ENCODE data around the gene CREB3.

Gene CREB3

GRCh38 chr9:35760651-35761050, 28.2 kb downstream of the CREB3 start:
- no peaks in the 10 kb centered on the region for H3K27me3 ChIP-seq
- intact Hi-C loops (cut with DNase I; ENCODE audit: low total_unique reads) = no loop called here
- no peaks in the 10 kb centered on the region for H3K9me3 ChIP-seq
- peak in 1 of 2 donors; percentile 57 for DNase-seq
- no peak overlapping the region for H3K4me3 ChIP-seq
- peaks cover 4 to 47% (median 28%) of the 10 kb centered on the region in 4 donors for H3K4me1 ChIP-seq
- peak overlapping the region in 1 of 2 donors; percentile 7 for H3K27ac ChIP-seq
- H3K36me3 ChIP-seq = no peaks in the 10 kb centered on the region
- TF ChIP-seq CTCF (IDR thresholded peaks at IDR 0.05) = no peak

- H3K9me3 ChIP-seq = no peaks in the 10 kb centered on the region
- no peak for TF ChIP-seq CTCF (IDR thresholded peaks at IDR 0.05)
- H3K36me3 ChIP-seq = no peaks in the 10 kb centered on the region
- H3K4me3 ChIP-seq = no peak overlapping the region
- no peak for DNase-seq
- intact Hi-C loops (cut with DNase I; ENCODE audit: low total_unique reads) = no loop called here
- no peak overlapping the region for H3K27ac ChIP-seq
- H3K27me3 ChIP-seq = no peaks in the 10 kb centered on the region
- H3K4me1 ChIP-seq = peaks cover 0 to 26% (median 10%) of the 10 kb centered on the region in 4 donors
Measured at GRCh38 chr9:35763181-35763580, 30.7 kb downstream of the CREB3 start.

GRCh38 chr9:35763803-35764202, 31.3 kb downstream of the CREB3 start:
- intact Hi-C loops (cut with DNase I; ENCODE audit: low total_unique reads) = no loop called here
- no peak for DNase-seq
- Histone ChIP-seq H3K27ac (no peak overlapping the region), H3K36me3 (no peaks in the 10 kb centered on the region), H3K27me3 (no peaks in the 10 kb centered on the region), H3K4me1 (peaks cover 0 to 20% (median 5%) of the 10 kb centered on the region in 4 donors), H3K4me3 (no peak overlapping the region), H3K9me3 (no peaks in the 10 kb centered on the region)
- no peak for TF ChIP-seq CTCF (IDR thresholded peaks at IDR 0.05)

GRCh38 chr9:35766997-35767396, 34.5 kb downstream of the CREB3 start:
- TF ChIP-seq CTCF (IDR thresholded peaks at IDR 0.05) = no peak
- Histone ChIP-seq H3K4me1 (peaks cover 0 to 22% (median 17%) of the 10 kb centered on the region in 4 donors), H3K9me3 (no peaks in the 10 kb centered on the region), H3K4me3 (no peak overlapping the region), H3K27ac (no peak overlapping the region), H3K36me3 (no peaks in the 10 kb centered on the region), H3K27me3 (no peaks in the 10 kb centered on the region)
- intact Hi-C loops (cut with DNase I; ENCODE audit: low total_unique reads) = no loop called here
- DNase-seq = no peak

- Histone ChIP-seq H3K27me3 (no peaks in the 10 kb centered on the region), H3K4me1 (peaks cover 0 to 23% (median 18%) of the 10 kb centered on the region in 4 donors), H3K4me3 (no peak overlapping the region), H3K36me3 (no peaks in the 10 kb centered on the region), H3K9me3 (no peaks in the 10 kb centered on the region), H3K27ac (no peak overlapping the region)
- intact Hi-C loops (cut with DNase I; ENCODE audit: low total_unique reads) = no loop called here
- no peak for DNase-seq
- TF ChIP-seq CTCF (IDR thresholded peaks at IDR 0.05) = no peak
Measured at GRCh38 chr9:35767458-35767857, 35.0 kb downstream of the CREB3 start.

- intact Hi-C loops (cut with DNase I; ENCODE audit: low total_unique reads) = no loop called here
- Histone ChIP-seq H3K36me3 (no peaks in the 10 kb centered on the region), H3K4me3 (no peak overlapping the region), H3K27me3 (no peaks in the 10 kb centered on the region), H3K4me1 (peaks cover 0 to 23% (median 18%) of the 10 kb centered on the region in 4 donors), H3K9me3 (no peaks in the 10 kb centered on the region), H3K27ac (no peak overlapping the region)
- no peak for TF ChIP-seq CTCF (IDR thresholded peaks at IDR 0.05)
- no peak for DNase-seq
Measured at GRCh38 chr9:35769763-35770162, 37.3 kb downstream of the CREB3 start.

All from tibial artery (tissue), 4 donors.